BLaER1 (cell line): ENCODE results near the gene KCNIP4.

ENCODE experiments used
- H3K27ac ChIP-seq: shearing (Covaris generic); formaldehyde crosslinking; 2 replicates; pipeline ENCODE4 v1.8.1; 2022
- H3K27me3 ChIP-seq: shearing (Covaris generic); formaldehyde crosslinking; 2 replicates; pipeline ENCODE4 v1.8.1; 2022
- H3K36me3 ChIP-seq: shearing (Covaris generic); formaldehyde crosslinking; 2 replicates; pipeline ENCODE4 v1.8.1; 2022
- H3K4me1 ChIP-seq: shearing (Covaris generic); formaldehyde crosslinking; 2 replicates; pipeline ENCODE4 v1.8.1; 2022
- H3K4me2 ChIP-seq: shearing (Covaris generic); formaldehyde crosslinking; 2 replicates; pipeline ENCODE4 v1.8.1; 2022
- H3K4me3 ChIP-seq: shearing (Covaris generic); formaldehyde crosslinking; 2 replicates; pipeline ENCODE4 v1.8.1; 2022
- H3K9ac ChIP-seq: shearing (Covaris generic); formaldehyde crosslinking; 2 replicates; pipeline ENCODE4 v1.8.1; 2022
- H3K9me3 ChIP-seq: shearing (Covaris generic); formaldehyde crosslinking; 2 replicates; pipeline ENCODE4 v1.8.1; 2022
- H4K20me1 ChIP-seq: shearing (Covaris generic); formaldehyde crosslinking; 2 replicates; pipeline ENCODE4 v1.8.1; 2022
- Cebpa-rat ChIP-seq: shearing (Covaris generic); IDR thresholded peaks from 2 replicates; pipeline ENCODE4 v1.8.1; 2022

KCNIP4 gene

GRCh38 chr4:21276046-21276445 lies 672.5 kb downstream of the KCNIP4 start:
- H3K4me2 ChIP-seq, result no peak overlapping the region
- no peaks in the 10 kb centered on the region for H3K36me3 ChIP-seq
- no peak overlapping the region for H3K4me3 ChIP-seq
- no peak overlapping the region for H3K27ac ChIP-seq
- H3K9ac ChIP-seq, result no peak overlapping the region
- H3K27me3 ChIP-seq, result no peaks in the 10 kb centered on the region
- TF ChIP-seq Cebpa-rat, result no peak
- H3K4me1 ChIP-seq, result no peaks in the 10 kb centered on the region
- H4K20me1 ChIP-seq, result no peaks in the 10 kb centered on the region
- no peaks in the 10 kb centered on the region for H3K9me3 ChIP-seq

- H3K4me2 ChIP-seq, result no peak overlapping the region
- no peaks in the 10 kb centered on the region for H3K36me3 ChIP-seq
- TF ChIP-seq Cebpa-rat, result no peak
- no peak overlapping the region for H3K4me3 ChIP-seq
- H3K27ac ChIP-seq, result no peak overlapping the region
- H3K9me3 ChIP-seq, result no peaks in the 10 kb centered on the region
- H4K20me1 ChIP-seq, result no peaks in the 10 kb centered on the region
- no peak overlapping the region for H3K9ac ChIP-seq
- no peaks in the 10 kb centered on the region for H3K4me1 ChIP-seq
- H3K27me3 ChIP-seq, result no peaks in the 10 kb centered on the region
Measured at GRCh38 chr4:21271439-21272052, 677.0 kb downstream of the KCNIP4 start.

GRCh38 chr4:21248331-21248730 lies 700.2 kb downstream of the KCNIP4 start:
- no peaks in the 10 kb centered on the region for H4K20me1 ChIP-seq
- no peak for TF ChIP-seq Cebpa-rat
- no peak overlapping the region for H3K4me3 ChIP-seq
- H3K36me3 ChIP-seq, result no peaks in the 10 kb centered on the region
- no peak overlapping the region for H3K9ac ChIP-seq
- H3K4me2 ChIP-seq, result no peak overlapping the region
- no peaks in the 10 kb centered on the region for H3K4me1 ChIP-seq
- no peaks in the 10 kb centered on the region for H3K27me3 ChIP-seq
- H3K9me3 ChIP-seq, result no peaks in the 10 kb centered on the region
- no peak overlapping the region for H3K27ac ChIP-seq

- Histone ChIP-seq H3K36me3 (no peaks in the 10 kb centered on the region), H3K9ac (no peak overlapping the region), H3K27me3 (no peaks in the 10 kb centered on the region), H3K4me2 (no peak overlapping the region), H3K27ac (no peak overlapping the region), H3K4me3 (no peak overlapping the region), H3K9me3 (no peaks in the 10 kb centered on the region), H4K20me1 (no peaks in the 10 kb centered on the region), H3K4me1 (no peaks in the 10 kb centered on the region)
- no peak for TF ChIP-seq Cebpa-rat
Measured at GRCh38 chr4:21242163-21242562, 706.4 kb downstream of the KCNIP4 start.

- Histone ChIP-seq H3K4me1 (no peaks in the 10 kb centered on the region), H3K9me3 (no peaks in the 10 kb centered on the region), H3K4me3 (no peak overlapping the region), H4K20me1 (no peaks in the 10 kb centered on the region), H3K4me2 (no peak overlapping the region), H3K27ac (no peak overlapping the region), H3K36me3 (no peaks in the 10 kb centered on the region), H3K9ac (no peak overlapping the region), H3K27me3 (no peaks in the 10 kb centered on the region)
- no peak for TF ChIP-seq Cebpa-rat
Measured at GRCh38 chr4:21226637-21227538, 721.7 kb downstream of the KCNIP4 start.

- no peak overlapping the region for H3K4me2 ChIP-seq
- TF ChIP-seq Cebpa-rat, result no peak
Measured at GRCh38 chr4:21211846-21212245, 736.7 kb downstream of the KCNIP4 start.

GRCh38 chr4:21209860-21210259 lies 738.7 kb downstream of the KCNIP4 start:
- Histone ChIP-seq H3K27ac (peak overlapping the region; percentile 29; the same call in 1 of the 2 replicates), H3K27me3 (no peaks in the 10 kb centered on the region), H3K9me3 (no peaks in the 10 kb centered on the region), H3K4me3 (no peak overlapping the region), H3K4me1 (peaks cover 10% of the 10 kb centered on the region), H3K4me2 (peak overlapping the region; percentile 32), H3K9ac (no peak overlapping the region), H4K20me1 (no peaks in the 10 kb centered on the region), H3K36me3 (no peaks in the 10 kb centered on the region)
- no peak for TF ChIP-seq Cebpa-rat

More at GRCh38 chr4:21211846-21212245, 736.7 kb downstream of the KCNIP4 start:
- Histone ChIP-seq H3K4me3 (no peak overlapping the region), H3K36me3 (no peaks in the 10 kb centered on the region), H3K27me3 (no peaks in the 10 kb centered on the region), H3K9ac (no peak overlapping the region), H4K20me1 (no peaks in the 10 kb centered on the region), H3K27ac (no peak overlapping the region), H3K4me1 (peaks cover 10% of the 10 kb centered on the region), H3K9me3 (no peaks in the 10 kb centered on the region)

- no peaks in the 10 kb centered on the region for H4K20me1 ChIP-seq
- peaks cover 10% of the 10 kb centered on the region for H3K4me1 ChIP-seq
- H3K36me3 ChIP-seq, result no peaks in the 10 kb centered on the region
- no peaks in the 10 kb centered on the region for H3K27me3 ChIP-seq
- H3K9me3 ChIP-seq, result no peaks in the 10 kb centered on the region
- TF ChIP-seq Cebpa-rat, result no peak
- H3K27ac ChIP-seq, result no peak overlapping the region
- no peak overlapping the region for H3K9ac ChIP-seq
- H3K4me2 ChIP-seq, result no peak overlapping the region
- H3K4me3 ChIP-seq, result no peak overlapping the region
Measured at GRCh38 chr4:21205821-21206531, 742.6 kb downstream of the KCNIP4 start.

GRCh38 chr4:21203416-21203815 lies 745.2 kb downstream of the KCNIP4 start:
- TF ChIP-seq Cebpa-rat, result no peak
- no peaks in the 10 kb centered on the region for H3K4me1 ChIP-seq
- no peak overlapping the region for H3K9ac ChIP-seq
- no peaks in the 10 kb centered on the region for H4K20me1 ChIP-seq
- H3K36me3 ChIP-seq, result no peaks in the 10 kb centered on the region
- H3K9me3 ChIP-seq, result no peaks in the 10 kb centered on the region
- no peak overlapping the region for H3K4me3 ChIP-seq
- H3K27ac ChIP-seq, result no peak overlapping the region
- no peak overlapping the region for H3K4me2 ChIP-seq
- no peaks in the 10 kb centered on the region for H3K27me3 ChIP-seq

- TF ChIP-seq Cebpa-rat, result no peak
- no peaks in the 10 kb centered on the region for H3K9me3 ChIP-seq
- no peak overlapping the region for H3K27ac ChIP-seq
Measured at GRCh38 chr4:21202959-21203358, 745.6 kb downstream of the KCNIP4 start.

More at GRCh38 chr4:21202959-21203358, 745.6 kb downstream of the KCNIP4 start:
- no peaks in the 10 kb centered on the region for H3K4me1 ChIP-seq
- no peak overlapping the region for H3K4me2 ChIP-seq
- H4K20me1 ChIP-seq, result no peaks in the 10 kb centered on the region
- no peak overlapping the region for H3K4me3 ChIP-seq
- no peaks in the 10 kb centered on the region for H3K36me3 ChIP-seq
- H3K9ac ChIP-seq, result no peak overlapping the region
- no peaks in the 10 kb centered on the region for H3K27me3 ChIP-seq
